ENCODE results near the gene GALNT12.
A peak's percentile ranks its signal among the peaks of the same experiment; 100 is the strongest.

GALNT12 gene

DNA sequence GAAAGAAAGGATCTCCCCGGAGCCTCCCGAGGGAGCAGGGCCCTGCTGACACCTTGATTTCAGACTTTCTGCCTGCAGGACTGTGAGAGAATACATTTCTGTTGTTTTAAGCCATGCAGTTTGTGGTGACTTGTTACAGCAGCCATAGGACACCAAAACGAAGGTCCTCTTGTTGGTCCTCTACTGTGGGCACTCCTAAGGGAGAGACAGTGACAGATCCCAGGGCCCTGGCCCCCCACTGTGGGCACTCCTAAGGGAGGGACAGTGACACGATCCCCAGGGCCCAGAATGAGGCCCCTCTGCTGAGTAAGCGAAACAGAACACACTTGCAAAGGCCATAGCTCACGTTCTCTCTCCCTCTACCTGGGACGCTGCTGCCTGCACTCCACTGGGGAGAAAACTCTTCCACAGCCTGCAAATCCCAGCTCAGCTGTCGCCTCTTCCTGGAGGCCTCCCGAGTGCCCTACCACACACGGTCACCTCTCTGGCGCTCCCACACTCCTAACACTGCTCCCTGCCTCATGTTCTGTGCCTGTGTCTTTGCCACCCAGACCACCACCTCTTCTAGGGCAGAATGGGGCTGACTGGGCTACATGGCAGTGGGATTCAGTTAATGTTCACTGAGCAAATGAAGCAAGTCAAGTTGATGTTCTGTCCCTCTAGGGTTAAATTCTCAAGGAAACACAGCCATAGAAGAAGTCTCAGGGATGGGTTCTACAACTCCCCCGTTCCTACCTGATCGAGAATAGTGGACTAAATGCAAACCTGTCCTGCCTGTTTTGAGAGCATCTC is 34.9 kb upstream of the GALNT12 start:
- Histone ChIP-seq H3K27me3 (ENCODE audit: insufficient read depth, low read length) (no peaks in the 10 kb centered on the region), H3K79me2 (ENCODE audit: control insufficient read depth, insufficient read depth, low read length, unreplicated experiment) (no peaks in the 10 kb centered on the region), H2AFZ (ENCODE audit: low read length, unreplicated experiment) (no peak overlapping the region), H3K27ac (ENCODE audit: low read depth, low read length) (no peak overlapping the region), H3K4me3 (ENCODE audit: low read depth, low read length) (no peak overlapping the region), H3K36me3 (ENCODE audit: insufficient read depth, low read length) (peaks cover 6% of the 10 kb centered on the region; the same call in 1 of the 2 replicates), H3K4me1 (ENCODE audit: control insufficient read depth, insufficient read depth, low read length, unreplicated experiment) (peaks cover 11% of the 10 kb centered on the region)

DNA sequence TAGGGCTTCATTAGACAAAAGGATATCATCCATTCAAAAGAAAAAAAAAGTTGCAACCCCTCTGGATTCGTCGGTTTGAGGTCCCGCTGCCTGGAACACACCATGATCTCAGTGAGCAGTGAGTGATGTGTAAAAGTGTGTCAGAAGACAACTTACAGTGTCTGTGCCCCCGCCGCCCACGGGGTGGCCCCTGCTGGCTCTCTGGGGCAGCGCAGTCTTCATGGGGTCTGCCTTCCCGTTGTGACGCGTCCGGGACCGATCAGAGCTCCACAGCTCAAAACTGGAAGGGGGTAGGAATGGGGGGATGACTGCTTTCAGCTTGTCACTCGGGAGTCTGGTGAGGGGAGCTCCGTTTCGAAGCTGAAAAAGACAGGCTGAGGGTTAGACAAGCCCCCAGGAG is 33.7 kb upstream of the GALNT12 start:
- peaks cover 5% of the 10 kb centered on the region; the same call in 1 of the 2 replicates for H3K36me3 ChIP-seq (ENCODE audit: insufficient read depth, low read length)
- no peak overlapping the region for H3K27ac ChIP-seq (ENCODE audit: low read depth, low read length)
- H2AFZ ChIP-seq (ENCODE audit: low read length, unreplicated experiment) = no peak overlapping the region
- no peak overlapping the region for H3K4me3 ChIP-seq (ENCODE audit: low read depth, low read length)
- H3K27me3 ChIP-seq (ENCODE audit: insufficient read depth, low read length) = no peaks in the 10 kb centered on the region
- no peaks in the 10 kb centered on the region for H3K79me2 ChIP-seq (ENCODE audit: control insufficient read depth, insufficient read depth, low read length, unreplicated experiment)
- peaks cover 11% of the 10 kb centered on the region for H3K4me1 ChIP-seq (ENCODE audit: control insufficient read depth, insufficient read depth, low read length, unreplicated experiment)

DNA sequence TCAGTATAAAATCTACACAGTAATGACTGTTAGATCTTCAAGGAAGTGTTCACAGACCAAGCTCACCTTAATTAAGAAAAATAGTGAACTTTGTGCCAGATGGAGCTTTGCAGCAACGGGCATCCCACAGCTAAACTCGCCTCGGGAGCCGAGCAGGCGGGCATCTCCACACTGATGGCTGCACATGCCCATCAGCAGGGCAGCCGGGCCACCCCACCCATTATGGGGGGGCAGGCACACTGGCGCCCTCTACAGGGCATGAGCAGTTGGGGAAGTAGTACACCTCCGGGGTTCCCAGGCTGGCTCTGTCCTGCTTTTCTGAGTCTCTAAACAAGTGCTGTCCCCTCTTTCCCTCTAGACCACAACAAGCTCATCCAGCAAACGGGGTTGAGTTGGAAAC is 32.7 kb upstream of the GALNT12 start:
- no peak overlapping the region for H3K4me3 ChIP-seq (ENCODE audit: low read depth, low read length)

DNA sequence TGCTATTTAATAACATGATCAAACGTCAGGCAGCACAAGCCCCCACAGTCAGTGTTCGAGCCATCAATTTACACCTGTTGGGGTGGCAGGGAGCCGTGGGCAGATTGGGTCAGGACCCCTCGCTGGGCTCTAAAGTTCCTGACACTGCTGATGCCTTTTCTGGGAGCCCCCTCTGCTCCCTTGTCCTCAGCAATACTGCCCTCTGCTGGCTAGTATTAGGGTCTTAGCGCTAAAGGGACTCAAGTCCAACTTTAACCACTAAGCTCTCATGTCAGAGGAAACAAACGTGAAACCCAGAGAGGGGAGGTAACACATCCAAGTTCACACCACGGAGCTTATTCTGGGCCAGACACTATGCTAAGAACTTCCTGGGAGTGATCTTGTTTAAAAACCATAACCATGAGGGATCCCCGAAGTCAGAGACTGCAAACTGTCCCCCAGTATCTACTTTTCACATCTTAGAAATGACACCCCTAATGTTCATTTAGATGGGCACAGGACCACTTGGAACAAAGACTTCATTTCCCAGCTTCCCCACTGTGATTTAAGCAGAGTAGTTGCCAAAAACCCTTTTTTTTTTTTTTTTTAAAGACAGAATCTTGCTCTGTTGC is 31.5 kb upstream of the GALNT12 start:
- no peak overlapping the region for H2AFZ ChIP-seq (ENCODE audit: low read length, unreplicated experiment)
- H3K4me3 ChIP-seq (ENCODE audit: low read depth, low read length) = no peak overlapping the region
- H3K27ac ChIP-seq (ENCODE audit: low read depth, low read length) = no peak overlapping the region
- H3K27me3 ChIP-seq (ENCODE audit: insufficient read depth, low read length) = no peaks in the 10 kb centered on the region
- no peaks in the 10 kb centered on the region for H3K79me2 ChIP-seq (ENCODE audit: control insufficient read depth, insufficient read depth, low read length, unreplicated experiment)
- peaks cover 11% of the 10 kb centered on the region for H3K4me1 ChIP-seq (ENCODE audit: control insufficient read depth, insufficient read depth, low read length, unreplicated experiment)
- no peaks in the 10 kb centered on the region for H3K36me3 ChIP-seq (ENCODE audit: insufficient read depth, low read length)

More for the DNA sequence above, 32.7 kb upstream of the GALNT12 start:
- H3K27me3 ChIP-seq (ENCODE audit: insufficient read depth, low read length) = no peaks in the 10 kb centered on the region
- no peaks in the 10 kb centered on the region for H3K79me2 ChIP-seq (ENCODE audit: control insufficient read depth, insufficient read depth, low read length, unreplicated experiment)
- peak overlapping the region; percentile 18; the same call in 1 of the 2 replicates for H3K27ac ChIP-seq (ENCODE audit: low read depth, low read length)
- no peaks in the 10 kb centered on the region for H3K36me3 ChIP-seq (ENCODE audit: insufficient read depth, low read length)
- H3K4me1 ChIP-seq (ENCODE audit: control insufficient read depth, insufficient read depth, low read length, unreplicated experiment) = peaks cover 11% of the 10 kb centered on the region
- no peak overlapping the region for H2AFZ ChIP-seq (ENCODE audit: low read length, unreplicated experiment)

DNA sequence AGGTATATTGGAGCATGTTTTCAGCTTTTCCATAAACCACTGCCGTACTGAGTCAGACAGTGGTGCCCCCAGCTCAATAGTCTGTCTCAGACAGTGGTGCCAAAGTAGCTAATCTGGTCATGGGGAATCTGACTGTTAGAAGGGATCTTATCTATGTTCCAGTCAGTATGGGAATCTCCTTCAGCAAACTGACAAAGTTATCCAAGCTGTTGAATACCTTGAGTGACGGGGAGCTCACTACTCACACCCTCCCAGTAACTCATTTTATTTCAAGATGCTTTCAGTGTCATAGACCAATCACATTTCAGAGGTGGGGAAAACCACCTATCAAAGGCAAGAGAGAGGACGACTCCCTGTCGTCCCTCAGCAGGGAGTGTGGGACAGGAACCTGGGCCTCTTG is 29.9 kb upstream of the GALNT12 start:
- H3K27me3 ChIP-seq (ENCODE audit: insufficient read depth, low read length) = no peaks in the 10 kb centered on the region
- H3K36me3 ChIP-seq (ENCODE audit: insufficient read depth, low read length) = no peaks in the 10 kb centered on the region
- H3K4me1 ChIP-seq (ENCODE audit: control insufficient read depth, insufficient read depth, low read length, unreplicated experiment) = peaks cover 11% of the 10 kb centered on the region
- H3K27ac ChIP-seq (ENCODE audit: low read depth, low read length) = no peak overlapping the region
- no peak overlapping the region for H3K4me3 ChIP-seq (ENCODE audit: low read depth, low read length)
- no peak overlapping the region for H2AFZ ChIP-seq (ENCODE audit: low read length, unreplicated experiment)
- no peaks in the 10 kb centered on the region for H3K79me2 ChIP-seq (ENCODE audit: control insufficient read depth, insufficient read depth, low read length, unreplicated experiment)

DNA sequence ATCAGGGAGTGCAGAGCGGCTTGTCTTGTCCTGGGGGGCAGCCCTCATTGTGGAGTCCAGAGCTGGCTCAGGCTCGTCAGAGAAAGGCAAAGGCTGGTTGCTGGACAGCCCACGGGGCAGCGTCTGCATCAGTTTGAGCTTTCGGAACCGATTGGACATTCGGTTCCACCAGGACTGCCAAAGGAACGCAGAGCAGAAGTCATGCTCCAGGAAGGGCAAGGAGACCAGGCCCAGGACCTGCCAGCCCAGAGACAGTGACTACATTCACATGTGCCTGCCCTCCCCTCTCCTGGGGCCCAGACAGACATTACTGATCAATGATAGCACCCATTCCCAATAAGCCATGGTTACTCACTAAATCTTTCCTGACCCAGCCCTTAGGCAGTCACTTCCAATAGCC is 29.2 kb upstream of the GALNT12 start:
- Histone ChIP-seq H3K36me3 (ENCODE audit: insufficient read depth, low read length) (no peaks in the 10 kb centered on the region), H3K27me3 (ENCODE audit: insufficient read depth, low read length) (no peaks in the 10 kb centered on the region)

DNA sequence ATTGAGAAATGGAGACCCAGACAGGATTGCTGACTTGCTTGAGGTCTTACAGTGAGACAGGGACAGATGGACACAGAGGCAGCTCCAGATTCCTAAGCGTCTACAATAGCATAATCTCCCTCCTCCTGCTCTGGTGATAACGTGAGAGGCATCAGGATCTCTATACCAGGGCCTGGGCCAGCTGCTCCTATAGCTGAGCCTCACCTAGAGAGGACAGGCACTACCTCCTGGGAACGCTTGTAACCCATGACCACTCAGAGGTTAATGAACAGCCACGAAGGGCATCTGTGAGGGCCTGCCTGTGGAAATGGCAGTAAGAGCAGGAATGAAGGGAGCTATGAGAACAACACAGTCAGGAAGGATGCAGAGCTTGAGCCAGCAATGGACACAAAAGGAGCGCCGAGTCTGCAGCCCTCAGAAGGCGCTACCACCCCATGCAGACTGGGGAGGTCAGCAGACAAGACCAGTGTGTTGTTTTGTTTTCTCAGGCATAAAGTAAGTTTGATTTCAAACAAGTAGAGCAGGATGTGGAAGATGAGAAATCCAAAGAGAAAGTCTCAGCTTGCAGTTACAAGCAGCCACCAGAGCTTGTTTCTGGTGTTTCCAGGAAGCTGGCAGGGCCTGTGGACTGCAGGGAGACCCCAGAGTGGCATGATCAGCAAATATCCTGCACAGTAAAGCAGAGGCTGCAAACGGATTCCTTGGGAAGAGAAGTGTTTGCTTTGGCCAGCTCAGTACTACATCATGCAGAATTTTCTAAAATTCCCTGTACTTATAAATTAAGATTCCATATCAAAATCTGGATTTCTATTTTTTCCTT is 28.5 kb upstream of the GALNT12 start:
- Histone ChIP-seq H3K4me3 (ENCODE audit: low read depth, low read length) (no peak overlapping the region), H3K27me3 (ENCODE audit: insufficient read depth, low read length) (no peaks in the 10 kb centered on the region), H3K4me1 (ENCODE audit: control insufficient read depth, insufficient read depth, low read length, unreplicated experiment) (peaks cover 11% of the 10 kb centered on the region), H3K79me2 (ENCODE audit: control insufficient read depth, insufficient read depth, low read length, unreplicated experiment) (no peaks in the 10 kb centered on the region), H2AFZ (ENCODE audit: low read length, unreplicated experiment) (no peak overlapping the region), H3K36me3 (ENCODE audit: insufficient read depth, low read length) (no peaks in the 10 kb centered on the region), H3K27ac (ENCODE audit: low read depth, low read length) (no peak overlapping the region)

More for the DNA sequence above, 29.2 kb upstream of the GALNT12 start:
- H3K4me1 ChIP-seq (ENCODE audit: control insufficient read depth, insufficient read depth, low read length, unreplicated experiment) = peaks cover 11% of the 10 kb centered on the region
- no peak overlapping the region for H3K4me3 ChIP-seq (ENCODE audit: low read depth, low read length)
- no peak overlapping the region for H3K27ac ChIP-seq (ENCODE audit: low read depth, low read length)
- H2AFZ ChIP-seq (ENCODE audit: low read length, unreplicated experiment) = no peak overlapping the region
- H3K79me2 ChIP-seq (ENCODE audit: control insufficient read depth, insufficient read depth, low read length, unreplicated experiment) = no peaks in the 10 kb centered on the region

DNA sequence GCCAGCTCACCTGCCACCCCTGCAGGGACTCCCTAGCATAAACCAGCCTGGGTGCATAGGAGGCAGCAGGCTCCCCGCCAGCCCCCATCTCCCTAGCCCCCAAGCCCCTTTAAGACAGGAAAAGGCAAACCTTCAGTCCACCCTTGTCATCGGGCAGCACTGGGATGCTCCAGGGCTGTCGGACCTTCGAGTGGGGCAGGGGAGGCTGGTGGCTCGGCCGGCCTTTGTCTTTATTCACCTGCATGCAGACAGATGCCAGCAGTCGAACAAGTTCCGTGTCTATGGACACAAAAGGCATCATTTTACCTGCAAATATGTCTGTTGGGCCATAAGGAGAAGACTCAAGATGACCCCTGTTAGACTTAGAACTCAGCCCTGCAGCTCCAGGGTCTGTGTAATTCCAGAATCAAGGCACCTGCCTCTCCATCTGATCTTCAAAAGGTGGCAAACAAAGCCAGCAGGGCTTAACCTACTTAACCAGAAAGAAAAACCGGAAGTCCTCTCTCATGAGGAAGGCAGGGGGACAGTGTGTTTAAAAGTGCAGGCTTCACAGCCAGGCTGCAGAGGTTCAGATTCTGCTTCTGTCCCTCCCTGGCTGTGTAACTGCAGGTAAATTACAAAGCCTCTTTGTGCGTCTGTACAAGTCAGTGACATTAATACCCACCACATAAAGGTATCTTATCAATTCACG is 27.3 kb upstream of the GALNT12 start:
- H3K36me3 ChIP-seq (ENCODE audit: insufficient read depth, low read length) = no peaks in the 10 kb centered on the region
- no peaks in the 10 kb centered on the region for H3K27me3 ChIP-seq (ENCODE audit: insufficient read depth, low read length)
- no peak overlapping the region for H2AFZ ChIP-seq (ENCODE audit: low read length, unreplicated experiment)
- no peaks in the 10 kb centered on the region for H3K79me2 ChIP-seq (ENCODE audit: control insufficient read depth, insufficient read depth, low read length, unreplicated experiment)
- H3K4me1 ChIP-seq (ENCODE audit: control insufficient read depth, insufficient read depth, low read length, unreplicated experiment) = peaks cover 6% of the 10 kb centered on the region
- H3K4me3 ChIP-seq (ENCODE audit: low read depth, low read length) = no peak overlapping the region
- H3K27ac ChIP-seq (ENCODE audit: low read depth, low read length) = no peak overlapping the region

DNA sequence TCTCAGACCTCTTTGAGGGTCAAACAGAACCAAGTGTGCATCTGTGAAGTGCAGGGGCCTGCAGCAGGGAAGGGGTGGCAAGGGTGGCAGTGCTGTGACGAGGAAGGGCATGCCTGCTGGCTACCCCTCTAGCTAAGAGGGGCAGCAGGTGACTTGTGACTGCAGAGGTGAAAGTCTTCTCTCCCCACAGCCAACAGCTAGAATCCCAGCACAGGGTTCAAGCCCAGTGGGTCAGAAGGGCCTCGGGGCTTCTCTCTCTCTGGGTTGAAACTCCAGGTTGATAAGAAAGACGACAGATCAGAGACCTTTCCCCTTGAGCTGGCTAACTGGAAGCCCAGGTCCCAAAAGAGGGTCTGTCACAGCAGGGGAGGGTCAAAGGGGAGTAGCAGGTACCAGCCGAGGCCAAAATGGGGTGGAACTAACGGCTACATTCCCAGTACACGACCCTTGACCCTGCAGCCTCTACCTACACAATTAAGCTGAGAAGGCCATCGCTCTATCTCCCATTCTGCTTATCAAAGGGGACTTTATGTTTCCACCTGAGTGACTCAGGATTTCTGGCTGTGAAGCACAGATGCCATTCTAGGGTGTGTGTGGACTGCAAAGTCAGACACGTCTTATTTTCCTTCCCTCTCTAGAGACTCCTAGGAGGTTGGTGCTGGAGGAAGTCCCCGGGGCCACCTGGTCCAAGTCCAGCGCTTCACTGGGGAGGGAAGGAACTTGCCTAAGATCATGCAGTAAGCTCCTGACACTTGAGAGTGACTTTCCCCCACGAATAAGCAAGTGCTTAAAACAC is 25.7 kb upstream of the GALNT12 start:
- H3K79me2 ChIP-seq (ENCODE audit: control insufficient read depth, insufficient read depth, low read length, unreplicated experiment) = no peaks in the 10 kb centered on the region
- H3K27ac ChIP-seq (ENCODE audit: low read depth, low read length) = no peak overlapping the region
- H3K4me1 ChIP-seq (ENCODE audit: control insufficient read depth, insufficient read depth, low read length, unreplicated experiment) = no peaks in the 10 kb centered on the region
- no peak overlapping the region for H2AFZ ChIP-seq (ENCODE audit: low read length, unreplicated experiment)
- H3K27me3 ChIP-seq (ENCODE audit: insufficient read depth, low read length) = no peaks in the 10 kb centered on the region
- H3K4me3 ChIP-seq (ENCODE audit: low read depth, low read length) = no peak overlapping the region
- H3K36me3 ChIP-seq (ENCODE audit: insufficient read depth, low read length) = no peaks in the 10 kb centered on the region

All from ACC112 (cell line).